Loucy (cell line): Measurements from ENCODE around the gene UQCC2.
A peak's percentile ranks its signal among the peaks of the same experiment; 100 is the strongest.

ENCODE experiments used
- H2AFZ ChIP-seq: fragments of 200-600 bp; sonication (generic); 2 replicates; pipeline ENCODE4 v1.6.0; 2016; ENCODE audit warnings: antibody characterized with exemption, mild to moderate bottlenecking, low read length, moderate library complexity
- H3F3A ChIP-seq: fragments of 200-600 bp; 2 replicates; pipeline ENCODE4 v1.6.0; 2016; ENCODE audit warnings: antibody characterized with exemption, low read depth, mild to moderate bottlenecking
- H3K27me3 ChIP-seq: fragments of 200-600 bp; sonication (generic); 2 replicates; pipeline ENCODE4 v1.6.1; 2014; ENCODE audit warnings: low read length, mild to moderate bottlenecking; ENCODE audit not compliant: insufficient read depth, poor library complexity, severe bottlenecking
- H3K36me3 ChIP-seq: fragments of 200-600 bp; sonication (generic); 2 replicates; pipeline ENCODE4 v1.6.1; 2016; ENCODE audit warnings: low read length; ENCODE audit not compliant: insufficient read depth
- H3K4me1 ChIP-seq: fragments of 200-600 bp; sonication (generic); 2 replicates; pipeline ENCODE4 v1.5.1; 2014; ENCODE audit warnings: low read length, mild to moderate bottlenecking; ENCODE audit not compliant: insufficient read depth, poor library complexity, severe bottlenecking
- H3K4me2 ChIP-seq: fragments of 200-600 bp; sonication (generic); 2 replicates; pipeline ENCODE4 v1.6.0; 2014; ENCODE audit warnings: antibody characterized with exemption, low read length, low read depth, mild to moderate bottlenecking; ENCODE audit not compliant: poor library complexity, severe bottlenecking
- H3K4me3 ChIP-seq: fragments of 200-600 bp; sonication (generic); 2 replicates; pipeline ENCODE4 v1.5.1; 2014; ENCODE audit warnings: low read length, mild to moderate bottlenecking, mixed read lengths; ENCODE audit not compliant: poor library complexity, severe bottlenecking
- H3K79me2 ChIP-seq: fragments of 200-600 bp; sonication (generic); 2 replicates; pipeline ENCODE4 v1.6.1; 2014; ENCODE audit warnings: low read length; ENCODE audit not compliant: insufficient read depth
- H3K9ac ChIP-seq: fragments of 200-600 bp; sonication (generic); 2 replicates; pipeline ENCODE4 v1.6.0; 2014; ENCODE audit warnings: mild to moderate bottlenecking, low read depth, low read length, moderate library complexity; ENCODE audit not compliant: poor library complexity, severe bottlenecking
- H3K9me2 ChIP-seq: fragments of 200-600 bp; sonication (generic); replicated peaks from 2 replicates; pipeline ENCODE4 v1.6.1; 2016; ENCODE audit warnings: low read depth, low read length, mixed read lengths
- H3K9me3 ChIP-seq: fragments of 200-600 bp; sonication (generic); 2 replicates; pipeline ENCODE4 v1.6.1; 2014; ENCODE audit warnings: mild to moderate bottlenecking, antibody characterized with exemption, low read length, low read depth; ENCODE audit not compliant: insufficient read depth
- H4K20me1 ChIP-seq: fragments of 200-600 bp; sonication (generic); 2 replicates; pipeline ENCODE4 v1.6.0; 2014; ENCODE audit warnings: antibody characterized with exemption, low read length, mild to moderate bottlenecking; ENCODE audit not compliant: insufficient read depth, poor library complexity, severe bottlenecking
- EZH2phosphoT487 ChIP-seq: fragments of 200-600 bp; IDR thresholded peaks from 2 replicates; pipeline ENCODE4 v1.6.1; 2018; ENCODE audit warnings: antibody characterized with exemption, mild to moderate bottlenecking, moderate library complexity, borderline replicate concordance
- TF ChIP-seq, protein P1 (sequence below): fragments of 200-600 bp; sonication (generic); conservative IDR thresholded peaks from 2 replicates; pipeline ENCODE4 v1.5.1; 2014; ENCODE audit warnings: mild to moderate bottlenecking, antibody characterized with exemption, low read length

Gene UQCC2

DNA sequence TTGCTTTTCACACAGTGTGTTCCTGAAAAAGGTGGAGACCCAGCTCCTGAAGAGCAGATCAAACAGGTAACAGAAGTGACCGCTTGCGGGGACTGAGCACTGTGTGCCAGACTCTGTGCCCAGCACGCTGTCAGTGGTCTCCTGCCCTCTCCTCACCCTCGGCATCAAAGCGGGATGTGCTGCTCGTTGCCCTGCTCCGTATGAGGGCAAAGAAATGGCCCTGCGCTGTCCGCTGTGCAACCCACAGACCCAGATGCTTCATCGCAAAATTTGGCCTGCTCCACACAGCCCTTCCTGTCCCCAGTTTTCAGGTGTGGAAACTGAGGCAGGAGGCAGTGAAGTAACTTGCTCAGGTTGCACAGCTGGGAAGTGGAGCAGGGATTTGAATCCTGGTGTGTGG, 13.7 kb downstream of the UQCC2 start:
- H3F3A ChIP-seq = 0 out of 2 replicates have a peak, but pooled peaks cover 3% of the 10 kb centered on the region
- H3K4me3 ChIP-seq = no peak overlapping the region
- H3K27me3 ChIP-seq = no peaks in the 10 kb centered on the region
- H3K4me1 ChIP-seq = peaks cover 25% of the 10 kb centered on the region
- H3K36me3 ChIP-seq = peaks cover 39% of the 10 kb centered on the region; the same call in 1 of the 2 replicates
- H3K79me2 ChIP-seq = no peaks in the 10 kb centered on the region
- H3K9ac ChIP-seq = no peak overlapping the region
- H3K4me2 ChIP-seq = peak overlapping the region; percentile 46
- H3K9me2 ChIP-seq = no peaks in the 10 kb centered on the region
- TF ChIP-seq EZH2phosphoT487 = no peak
- TF ChIP-seq, protein P1, sequence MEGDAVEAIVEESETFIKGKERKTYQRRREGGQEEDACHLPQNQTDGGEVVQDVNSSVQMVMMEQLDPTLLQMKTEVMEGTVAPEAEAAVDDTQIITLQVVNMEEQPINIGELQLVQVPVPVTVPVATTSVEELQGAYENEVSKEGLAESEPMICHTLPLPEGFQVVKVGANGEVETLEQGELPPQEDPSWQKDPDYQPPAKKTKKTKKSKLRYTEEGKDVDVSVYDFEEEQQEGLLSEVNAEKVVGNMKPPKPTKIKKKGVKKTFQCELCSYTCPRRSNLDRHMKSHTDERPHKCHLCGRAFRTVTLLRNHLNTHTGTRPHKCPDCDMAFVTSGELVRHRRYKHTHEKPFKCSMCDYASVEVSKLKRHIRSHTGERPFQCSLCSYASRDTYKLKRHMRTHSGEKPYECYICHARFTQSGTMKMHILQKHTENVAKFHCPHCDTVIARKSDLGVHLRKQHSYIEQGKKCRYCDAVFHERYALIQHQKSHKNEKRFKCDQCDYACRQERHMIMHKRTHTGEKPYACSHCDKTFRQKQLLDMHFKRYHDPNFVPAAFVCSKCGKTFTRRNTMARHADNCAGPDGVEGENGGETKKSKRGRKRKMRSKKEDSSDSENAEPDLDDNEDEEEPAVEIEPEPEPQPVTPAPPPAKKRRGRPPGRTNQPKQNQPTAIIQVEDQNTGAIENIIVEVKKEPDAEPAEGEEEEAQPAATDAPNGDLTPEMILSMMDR = no peak
- H2AFZ ChIP-seq = no peak overlapping the region
- no peaks in the 10 kb centered on the region for H4K20me1 ChIP-seq
- no peaks in the 10 kb centered on the region for H3K9me3 ChIP-seq

DNA sequence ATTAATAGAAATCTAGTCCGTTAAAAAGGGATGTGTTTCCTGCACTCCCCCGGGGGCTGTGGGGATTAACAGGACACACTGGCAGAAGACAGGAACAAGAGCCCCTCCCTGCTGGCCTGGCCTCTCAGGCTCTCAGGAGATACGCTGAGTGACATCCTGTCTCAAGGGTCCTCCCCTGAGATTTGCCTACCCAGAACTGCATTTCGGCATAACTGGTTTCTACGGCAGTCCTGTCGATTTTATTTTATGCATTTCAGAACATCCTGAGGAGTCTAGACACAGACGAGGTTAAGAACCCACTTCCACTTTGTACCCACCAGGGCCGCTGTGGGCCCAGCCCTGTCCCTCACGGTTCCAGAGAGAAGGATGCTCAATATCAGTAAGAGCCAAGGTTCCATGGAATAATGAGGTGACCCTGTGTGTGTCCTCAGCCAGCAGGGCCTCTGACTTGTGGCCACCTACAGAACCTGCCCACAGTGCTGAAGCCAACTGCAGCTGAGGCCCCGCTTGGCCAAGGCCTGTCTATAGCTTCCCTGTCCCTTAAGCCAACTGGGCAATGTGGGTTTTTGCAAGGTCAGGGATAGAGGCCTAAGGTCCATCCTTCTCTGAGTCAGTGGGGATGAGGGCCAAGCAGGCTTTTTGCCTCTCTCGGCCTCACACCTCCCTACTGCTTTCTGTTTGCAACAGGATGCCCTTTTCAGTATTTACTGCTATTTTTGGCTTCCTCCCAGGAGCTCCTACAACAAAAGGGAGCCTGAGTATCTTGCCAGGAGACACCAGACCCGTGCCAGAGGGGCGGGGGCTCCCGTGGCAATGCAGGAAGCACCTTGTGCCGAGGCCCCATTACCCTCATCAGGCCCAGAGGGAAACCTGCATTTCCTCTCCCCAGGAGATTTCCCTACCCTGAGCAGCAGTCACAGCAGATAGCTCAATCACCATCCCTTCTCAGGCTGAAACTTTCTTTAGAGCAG, 14.7 kb downstream of the UQCC2 start:
- Histone ChIP-seq H3K36me3 (peaks cover 49% of the 10 kb centered on the region; the same call in 1 of the 2 replicates), H3F3A (0 out of 2 replicates have a peak, but pooled peaks cover 3% of the 10 kb centered on the region)

DNA sequence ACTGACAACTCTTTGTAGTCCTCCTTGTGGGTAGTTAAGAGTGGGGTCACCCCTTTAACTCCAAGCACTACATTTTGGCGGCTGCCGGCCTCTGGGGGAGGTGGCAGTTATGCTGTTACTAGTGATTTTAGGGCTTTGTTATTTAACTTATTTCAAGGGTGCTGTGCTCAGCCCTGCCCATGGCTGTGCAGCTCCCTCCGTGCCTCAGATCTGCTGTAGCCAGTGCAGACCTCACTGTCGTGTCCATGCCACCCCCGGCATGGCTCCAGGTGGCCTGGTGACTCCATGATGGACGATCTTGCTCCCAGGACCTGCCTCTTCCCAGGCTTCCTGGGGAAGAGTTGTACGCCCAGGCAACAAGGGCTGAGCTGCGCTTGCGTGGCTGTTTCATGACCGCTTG, 15.4 kb downstream of the UQCC2 start:
- H3K4me2 ChIP-seq = no peak overlapping the region

More for the DNA sequence above, 14.7 kb downstream of the UQCC2 start:
- TF ChIP-seq EZH2phosphoT487 = no peak
- TF ChIP-seq, protein P1 = no peak
- Histone ChIP-seq H3K9me2 (no peaks in the 10 kb centered on the region), H3K4me1 (peaks cover 25% of the 10 kb centered on the region), H3K4me3 (no peak overlapping the region), H3K27me3 (no peaks in the 10 kb centered on the region), H3K79me2 (no peaks in the 10 kb centered on the region), H3K9me3 (no peaks in the 10 kb centered on the region), H2AFZ (no peak overlapping the region), H3K4me2 (peak overlapping the region; percentile 46), H3K9ac (peak overlapping the region; percentile 45), H4K20me1 (no peaks in the 10 kb centered on the region)

More for the DNA sequence above, 15.4 kb downstream of the UQCC2 start:
- Histone ChIP-seq H3K4me3 (no peak overlapping the region), H2AFZ (no peak overlapping the region), H3K9me2 (no peaks in the 10 kb centered on the region), H3K79me2 (no peaks in the 10 kb centered on the region), H4K20me1 (no peaks in the 10 kb centered on the region), H3F3A (0 out of 2 replicates have a peak, but pooled peaks cover 3% of the 10 kb centered on the region), H3K27me3 (no peaks in the 10 kb centered on the region), H3K4me1 (peaks cover 25% of the 10 kb centered on the region), H3K9ac (peak overlapping the region; percentile 45), H3K9me3 (no peaks in the 10 kb centered on the region), H3K36me3 (peaks cover 56% of the 10 kb centered on the region; the same call in 1 of the 2 replicates)
- TF ChIP-seq, protein P1 = no peak
- no peak for TF ChIP-seq EZH2phosphoT487
